Uterus (tissue), 4 donors: Measurements from ENCODE around the gene EPHA7. TPM values are rescaled to one million over a fixed set of nuclear protein-coding genes. Genes with fewer than 3 reads are reported as not detected.

ENCODE experiments used
- DNase-seq, 2 donors: peaks; one replicate each; pipeline ENCODE4 v3.0.0-alpha.2; 2019 to 2020
- H3K27ac ChIP-seq, 2 donors: fragments of 200-600 bp; sonication (generic); 1 replicate in 1 of 2; 2 replicates in 1 of 2; pipeline ENCODE4 v1.5.1; 2016 to 2018
- H3K27me3 ChIP-seq, 2 donors: fragments of 200-600 bp; sonication (generic); one replicate each; pipeline ENCODE4 v1.5.1; 2018 to 2019; ENCODE audit warnings: control low read depth in 1 of 2
- H3K36me3 ChIP-seq, 2 donors: fragments of 200-600 bp; sonication (generic); one replicate each; pipeline ENCODE4 v1.5.1; 2019; ENCODE audit warnings: control low read depth in 1 of 2
- H3K4me1 ChIP-seq, 2 donors: fragments of 200-600 bp; sonication (generic); one replicate each; pipeline ENCODE4 v1.5.1; 2018 to 2019; ENCODE audit warnings: control low read depth in 1 of 2
- H3K4me3 ChIP-seq, 2 donors: fragments of 200-600 bp; sonication (generic); 1 replicate in 1 of 2; 2 replicates in 1 of 2; pipeline ENCODE4 v1.5.1; 2018 to 2019; ENCODE audit warnings: mild to moderate bottlenecking in 1 of 2
- H3K9me3 ChIP-seq, 2 donors: fragments of 200-600 bp; sonication (generic); one replicate each; pipeline ENCODE4 v1.5.1; 2019; ENCODE audit warnings: control low read depth in 1 of 2
- CTCF ChIP-seq, 4 experiments: fragments of 200-600 bp in 2 of 4; fragments of 450-650 bp in 2 of 4; sonication (generic) in 2 of 4; IDR thresholded peaks; one replicate each; pipeline ENCODE4 v1.5.1; 2016 to 2019; ENCODE audit warnings: antibody characterized with exemption in 4 of 4, mild to moderate bottlenecking in 2 of 4, moderate library complexity in 1 of 4
- POLR2A ChIP-seq, 2 donors: fragments of 450-650 bp; IDR thresholded peaks; one replicate each; pipeline ENCODE4 v1.6.1; 2016; ENCODE audit warnings: antibody characterized with exemption in 2 of 2, mild to moderate bottlenecking in 1 of 2, moderate library complexity in 1 of 2
- intact Hi-C: fragments of 100-400 bp; cut with DNase I; formaldehyde crosslinking; loops from one replicate; pipeline ENCODE4 v1.15.1; 2023; ENCODE audit warnings: low total_unique reads
- total RNA-seq, 4 donors: library from RNA; depleted of rRNA in 3 of 4; stranded (reverse); fragments of >200 nt in 3 of 4; gene quantifications; one replicate each; pipeline versions ENCODE4 v1.1.0 to v1.2.4, GENCODE V29; 2014 to 2023
- donor health status: DM: yes; HTN: yes; CAD: no.

Gene EPHA7
- total RNA-seq, 4 donors from 2014 or later = 0.77 to 46.8 (median 2.1) TPM

- no peaks in the 10 kb centered on the region for H3K36me3 ChIP-seq
- TF ChIP-seq POLR2A (IDR thresholded peaks at IDR 0.05) (no peak), CTCF (IDR thresholded peaks at IDR 0.05) (no peak)
- H3K27ac ChIP-seq = no peak overlapping the region
Observed at GRCh38 chr6:93248631-93249030, 170.7 kb downstream of the EPHA7 start.

GRCh38 chr6:93243231-93243778 lies 176.1 kb downstream of the EPHA7 start:
- TF ChIP-seq CTCF (IDR thresholded peaks at IDR 0.05) (no peak), POLR2A (IDR thresholded peaks at IDR 0.05) (no peak)
- no peaks in the 10 kb centered on the region for H3K27me3 ChIP-seq
- DNase-seq = no peak
- H3K9me3 ChIP-seq = no peaks in the 10 kb centered on the region
- intact Hi-C loops = no loop called here
- no peak overlapping the region for H3K4me3 ChIP-seq
- no peaks in the 10 kb centered on the region for H3K36me3 ChIP-seq
- no peak overlapping the region for H3K27ac ChIP-seq
- H3K4me1 ChIP-seq = no peaks in the 10 kb centered on the region

More at GRCh38 chr6:93248631-93249030, 170.7 kb downstream of the EPHA7 start:
- intact Hi-C loops = no loop called here
- Histone ChIP-seq H3K9me3 (no peaks in the 10 kb centered on the region), H3K27me3 (no peaks in the 10 kb centered on the region), H3K4me3 (no peak overlapping the region), H3K4me1 (no peaks in the 10 kb centered on the region)
- no peak for DNase-seq

- Histone ChIP-seq H3K4me1 (no peaks in the 10 kb centered on the region), H3K4me3 (no peak overlapping the region), H3K36me3 (no peaks in the 10 kb centered on the region), H3K9me3 (no peaks in the 10 kb centered on the region), H3K27me3 (no peaks in the 10 kb centered on the region), H3K27ac (no peak overlapping the region)
- TF ChIP-seq POLR2A (IDR thresholded peaks at IDR 0.05) (no peak), CTCF (IDR thresholded peaks at IDR 0.05) (no peak)
- intact Hi-C loops = no loop called here
- no peak for DNase-seq
Observed at GRCh38 chr6:93242049-93242448, 177.3 kb downstream of the EPHA7 start.

- no peaks in the 10 kb centered on the region for H3K4me1 ChIP-seq
Observed at GRCh38 chr6:93238632-93239031, 180.7 kb downstream of the EPHA7 start.

GRCh38 chr6:93235775-93236174 lies 183.6 kb downstream of the EPHA7 start:
- no peak overlapping the region for H3K27ac ChIP-seq
- H3K36me3 ChIP-seq = no peaks in the 10 kb centered on the region
- intact Hi-C loops = no loop called here
- H3K4me1 ChIP-seq = no peaks in the 10 kb centered on the region
- H3K4me3 ChIP-seq = no peak overlapping the region
- no peak for TF ChIP-seq POLR2A (IDR thresholded peaks at IDR 0.05)
- no peak for TF ChIP-seq CTCF (IDR thresholded peaks at IDR 0.05)
- no peaks in the 10 kb centered on the region for H3K27me3 ChIP-seq
- DNase-seq = no peak
- H3K9me3 ChIP-seq = no peaks in the 10 kb centered on the region

More at GRCh38 chr6:93238632-93239031, 180.7 kb downstream of the EPHA7 start:
- no peak for DNase-seq
- H3K4me3 ChIP-seq = no peak overlapping the region
- no peaks in the 10 kb centered on the region for H3K9me3 ChIP-seq
- intact Hi-C loops = no loop called here
- H3K27me3 ChIP-seq = no peaks in the 10 kb centered on the region
- no peak for TF ChIP-seq CTCF (IDR thresholded peaks at IDR 0.05)
- no peak for TF ChIP-seq POLR2A (IDR thresholded peaks at IDR 0.05)
- no peaks in the 10 kb centered on the region for H3K36me3 ChIP-seq
- no peak overlapping the region for H3K27ac ChIP-seq
